AG04449 (cell line): ENCODE data around the gene SLFN12.
"Not testable (repeated sequence)": the region's sequence is repeated elsewhere in the genome, so short reads cannot be mapped to it uniquely, and the experiment has no call there.

Source experiments
- CTCF ChIA-PET: fragments of 350-600 bp; formaldehyde crosslinking; extraction: SDS; loops from one replicate; lab custom pipeline; 2021; ENCODE audit warnings: antibody characterized with exemption; lab: Yijun Ruan, JAX
- POLR2A ChIA-PET: fragments of 400-600, 350-600 bp; formaldehyde crosslinking; extraction: SDS; loops from one replicate; lab custom pipeline; 2020; ENCODE audit warnings: antibody characterized with exemption, inconsistent platforms; lab: Yijun Ruan, JAX
- DNase-seq: peaks from one replicate; pipeline ENCODE4 v3.0.0-alpha.2; 2010; ENCODE audit warnings: low read depth, low spot score
- H3K4me3 ChIP-seq: 2 replicates; pipeline ENCODE4 v1.5.1; 2011; ENCODE audit warnings: low read depth, mild to moderate bottlenecking, control low read depth, low read length
- TF ChIP-seq, protein P1 (sequence below): IDR thresholded peaks from one replicate; pipeline ENCODE4 v1.5.1; 2011; ENCODE audit warnings: mild to moderate bottlenecking, moderate library complexity, low read length, control low read depth, inconsistent platforms; ENCODE audit not compliant: insufficient read depth; ENCODE audit errors: missing control alignments

Gene SLFN12

DNA sequence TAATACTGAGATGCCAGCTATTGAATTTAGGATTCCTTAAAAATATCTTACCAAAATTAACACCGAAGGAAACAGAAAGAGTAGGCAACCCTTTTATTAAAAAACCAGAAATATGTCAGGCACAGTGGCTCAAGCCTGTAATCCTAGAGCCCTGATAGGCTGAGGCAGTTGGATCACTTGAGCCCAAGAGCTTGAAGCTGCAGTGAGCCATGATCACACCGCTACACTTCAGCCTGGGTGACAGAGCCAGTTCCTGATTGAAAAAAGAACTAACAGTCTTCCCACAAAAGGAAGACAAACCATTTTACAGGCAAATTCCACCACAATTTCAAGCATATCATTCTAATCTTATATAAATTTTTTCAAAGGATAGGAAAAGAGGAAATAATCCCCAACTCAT is 15.6 kb downstream of the SLFN12 start:
- ChIA-PET CTCF (no interaction called here), POLR2A (no interaction called here)
- TF ChIP-seq, protein P1, sequence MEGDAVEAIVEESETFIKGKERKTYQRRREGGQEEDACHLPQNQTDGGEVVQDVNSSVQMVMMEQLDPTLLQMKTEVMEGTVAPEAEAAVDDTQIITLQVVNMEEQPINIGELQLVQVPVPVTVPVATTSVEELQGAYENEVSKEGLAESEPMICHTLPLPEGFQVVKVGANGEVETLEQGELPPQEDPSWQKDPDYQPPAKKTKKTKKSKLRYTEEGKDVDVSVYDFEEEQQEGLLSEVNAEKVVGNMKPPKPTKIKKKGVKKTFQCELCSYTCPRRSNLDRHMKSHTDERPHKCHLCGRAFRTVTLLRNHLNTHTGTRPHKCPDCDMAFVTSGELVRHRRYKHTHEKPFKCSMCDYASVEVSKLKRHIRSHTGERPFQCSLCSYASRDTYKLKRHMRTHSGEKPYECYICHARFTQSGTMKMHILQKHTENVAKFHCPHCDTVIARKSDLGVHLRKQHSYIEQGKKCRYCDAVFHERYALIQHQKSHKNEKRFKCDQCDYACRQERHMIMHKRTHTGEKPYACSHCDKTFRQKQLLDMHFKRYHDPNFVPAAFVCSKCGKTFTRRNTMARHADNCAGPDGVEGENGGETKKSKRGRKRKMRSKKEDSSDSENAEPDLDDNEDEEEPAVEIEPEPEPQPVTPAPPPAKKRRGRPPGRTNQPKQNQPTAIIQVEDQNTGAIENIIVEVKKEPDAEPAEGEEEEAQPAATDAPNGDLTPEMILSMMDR, result no peak

DNA sequence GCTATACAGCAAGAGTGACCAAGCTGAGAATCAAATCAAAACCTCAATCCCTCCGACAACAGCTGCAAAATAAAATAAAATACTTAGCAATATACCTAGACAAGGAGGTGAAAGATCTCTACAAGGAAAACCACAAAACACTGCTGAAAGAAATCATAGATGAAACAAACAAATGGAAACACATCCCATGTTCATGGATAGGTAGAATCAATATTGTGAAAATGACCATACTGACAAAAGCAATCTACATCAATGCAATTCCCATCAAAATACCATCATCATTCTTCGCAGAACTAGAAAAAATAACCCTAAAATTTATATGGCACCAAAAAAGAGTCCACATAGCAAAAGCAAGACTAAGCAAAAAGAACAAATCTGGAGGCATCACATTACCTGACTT is 17.6 kb downstream of the SLFN12 start:
- POLR2A ChIA-PET, result interaction anchor here (2.1 kb wide), 1 partner anchor 41 kb away, joined by 6 read pairs; the partner anchor contains the start of gene SLFN11
- DNase-seq, H3K4me3 ChIP-seq, CTCF ChIA-PET: not testable (repeated sequence)

More for the DNA sequence above, 15.6 kb downstream of the SLFN12 start:
- H3K4me3 ChIP-seq, result no peak overlapping the region
- no peak for DNase-seq

DNA sequence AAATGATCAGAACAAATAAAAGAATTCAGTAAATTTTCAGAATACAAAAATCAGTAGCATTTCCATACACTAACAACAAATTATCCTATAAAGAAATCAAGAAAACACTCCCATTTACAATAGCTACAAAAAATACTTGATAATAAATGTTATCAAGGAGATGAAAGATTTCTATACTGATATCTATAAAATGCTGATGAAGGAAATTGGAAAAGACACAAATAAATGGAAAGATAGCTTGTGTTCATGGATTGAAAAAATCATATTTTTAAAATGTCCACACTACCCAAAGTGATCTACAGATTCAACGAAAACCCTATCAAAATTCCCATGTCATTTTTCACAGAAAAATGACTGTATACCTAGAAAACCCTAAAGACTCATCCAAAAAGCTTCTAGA is 18.1 kb downstream of the SLFN12 start:
- TF ChIP-seq, protein P1, result no peak

DNA sequence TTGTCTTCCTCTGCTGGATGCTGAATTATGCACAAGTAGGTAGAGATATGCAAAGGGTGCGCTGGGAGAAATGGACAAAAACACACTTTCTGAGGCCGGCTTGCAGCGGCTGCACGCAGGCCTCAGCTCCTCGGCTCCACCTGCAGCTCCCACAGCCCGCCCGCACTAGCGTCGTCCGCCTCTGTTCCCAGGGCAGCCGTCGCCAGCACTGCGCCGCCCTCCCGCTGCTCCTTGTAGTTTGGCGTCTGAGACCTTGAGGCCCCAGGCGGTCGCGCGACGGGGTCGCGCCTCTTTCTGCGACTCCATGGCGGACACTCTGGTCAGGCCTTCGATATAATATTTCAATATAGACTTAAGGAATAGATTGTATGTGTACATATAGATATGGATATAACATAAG is 24.8 kb downstream of the SLFN12 start:
- ChIA-PET CTCF (no interaction called here), POLR2A (no interaction called here)
- TF ChIP-seq, protein P1, result no peak
- no peak overlapping the region for H3K4me3 ChIP-seq
- no peak for DNase-seq

More for the DNA sequence above, 18.1 kb downstream of the SLFN12 start:
- POLR2A ChIA-PET, result interaction anchor here (2.1 kb wide), 1 partner anchor 41 kb away, joined by 6 read pairs; the partner anchor contains the start of gene SLFN11
- CTCF ChIA-PET, result no interaction called here
- no peak overlapping the region for H3K4me3 ChIP-seq
- no peak for DNase-seq

DNA sequence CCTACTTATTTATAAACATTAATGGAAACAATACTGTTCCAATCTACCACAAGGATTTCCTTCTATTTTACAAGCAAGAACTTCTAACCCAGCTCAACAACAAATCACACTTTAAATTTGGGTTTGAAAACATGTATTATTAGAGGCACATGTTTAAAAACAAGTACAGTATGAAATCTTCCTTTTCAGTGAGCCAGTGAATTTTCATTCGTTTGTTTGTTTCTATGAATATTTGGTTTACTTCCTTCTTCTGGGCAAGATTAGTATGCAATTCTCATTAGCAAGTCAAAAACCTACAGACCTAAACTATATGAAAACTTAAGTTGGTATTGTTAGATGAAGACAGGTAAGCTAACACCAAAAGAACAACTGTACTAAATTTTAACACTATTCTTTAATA is 25.7 kb downstream of the SLFN12 start:
- TF ChIP-seq, protein P1, result no peak
- POLR2A ChIA-PET, result no interaction called here

DNA sequence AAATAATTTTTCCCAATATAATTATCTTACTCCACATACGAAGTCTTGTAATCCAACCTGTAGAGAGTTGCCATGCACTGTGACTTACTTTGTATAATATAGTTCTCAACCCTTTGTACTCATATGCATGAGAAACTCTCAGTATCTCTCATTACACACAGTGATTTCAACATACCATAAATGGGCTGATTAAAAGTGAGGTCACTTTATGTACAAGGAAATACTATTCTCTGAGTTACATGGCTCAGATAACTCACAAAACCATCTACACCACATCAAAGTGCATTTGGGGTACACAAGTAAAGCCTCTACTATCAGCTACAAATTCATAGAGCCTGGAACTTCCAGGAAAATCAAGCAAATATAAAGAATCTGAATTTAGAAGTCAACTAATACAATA is 27.9 kb downstream of the SLFN12 start:
- ChIA-PET POLR2A (no interaction called here), CTCF (interaction anchor here (1.3 kb wide), 1 partner anchor 89 kb away, joined by 3 read pairs; no protein-coding TSS in a partner anchor)
- TF ChIP-seq, protein P1, result no peak
- DNase-seq, result no peak
- no peak overlapping the region for H3K4me3 ChIP-seq

More for the DNA sequence above, 25.7 kb downstream of the SLFN12 start:
- no peak for DNase-seq
- H3K4me3 ChIP-seq, result no peak overlapping the region
- CTCF ChIA-PET, result interaction anchor here (0.8 kb wide), 1 partner anchor 18 kb away, joined by 3 read pairs; no protein-coding TSS in a partner anchor

DNA sequence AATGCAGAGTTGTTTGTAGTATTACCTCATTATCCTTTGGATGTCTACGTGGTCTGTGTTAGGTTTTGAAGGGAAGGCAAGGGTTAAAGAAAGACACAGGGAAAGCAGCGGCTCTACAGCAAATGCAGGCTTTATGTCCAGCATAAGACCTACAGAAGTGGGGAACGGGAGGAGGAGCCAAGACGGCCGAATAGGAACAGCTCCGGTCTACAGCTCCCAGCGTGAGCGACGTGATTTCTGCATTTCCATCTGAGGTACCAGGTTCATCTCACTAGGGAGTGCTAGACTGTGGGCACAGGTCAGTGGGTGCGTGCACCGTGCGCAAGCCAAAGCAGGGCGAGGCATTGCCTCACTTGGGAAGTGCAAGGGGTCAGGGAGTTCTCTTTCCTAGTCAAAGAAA is 38.5 kb downstream of the SLFN12 start:
- POLR2A ChIA-PET, H3K4me3 ChIP-seq, DNase-seq, CTCF ChIA-PET: not testable (repeated sequence)
